ENCODE data around the gene SLC25A13. TPM values are rescaled to one million over a fixed set of nuclear protein-coding genes. Genes with fewer than 3 reads are reported as not detected.

The SLC25A13 gene
- total RNA-seq, 1 experiment from 2014 or later = 71.7 TPM

GRCh38 chr7:96331775-96332174, 9.9 kb upstream of the SLC25A13 start:
- no peak overlapping the region for H4K8ac ChIP-seq (replicated peaks; ENCODE audit: insufficient read length, low read depth, low read length)
- no peak for TF ChIP-seq CTCF (conservative IDR thresholded peaks at IDR 0.05)
- no peaks in the 10 kb centered on the region for H3K4me1 ChIP-seq (ENCODE audit: insufficient read depth, low read length)
- H3K23me2 ChIP-seq (ENCODE audit: insufficient read length, low read depth, low read length, poor library complexity, severe bottlenecking) = no peaks in the 10 kb centered on the region
- Mint-ChIP-seq H3K27ac (no peak overlapping the region), H3K9me3 (no peaks in the 10 kb centered on the region; a peak in 1 of 5 replicates), H3K4me3 (no peak overlapping the region), H3K27me3 (ENCODE audit: low read depth) (peaks cover 14% of the 10 kb centered on the region), H3K36me3 (ENCODE audit: insufficient read depth in 1 of 3, low read depth in 3 of 3) (peaks cover 0 to 3% (median 0%) of the 10 kb centered on the region in 3 experiments; a peak in 1 of 7 replicates), H3K4me1 (peaks cover 0 to 6% of the 10 kb centered on the region in 2 experiments; a peak in 2 of 4 replicates)
- WGBS (ENCODE audit: extremely low coverage, insufficient read length, low lambda C conversion rate) = no CpG with 5 or more reads among the region's 3 CpGs
- no peak overlapping the region for H2BK120ac ChIP-seq (ENCODE audit: low read depth, low read length, poor library complexity, severe bottlenecking)
- H2BK12ac ChIP-seq (ENCODE audit: insufficient read length, low read depth, low read length) = no peak overlapping the region
- no peak overlapping the region for H3K56ac ChIP-seq (ENCODE audit: insufficient read length, low read depth, low read length)
- no peak overlapping the region for H3K18ac ChIP-seq (ENCODE audit: insufficient read length, low read depth, low read length)
- no peak overlapping the region for H2BK15ac ChIP-seq (ENCODE audit: low read depth, low read length)
- H3K14ac ChIP-seq (ENCODE audit: insufficient read depth, low read length) = no peak overlapping the region
- no peak overlapping the region for H2AK5ac ChIP-seq (ENCODE audit: insufficient read length, low read length)
- no peak overlapping the region for H2BK5ac ChIP-seq (ENCODE audit: insufficient read length, low read length)
- H3K9me3 ChIP-seq (ENCODE audit: control insufficient read depth, low read depth, low read length) = no peaks in the 10 kb centered on the region
- no peaks in the 10 kb centered on the region for H3K79me1 ChIP-seq (ENCODE audit: insufficient read depth, low read depth, low read length, poor library complexity, severe bottlenecking)
- no peak overlapping the region for H3K9ac ChIP-seq (ENCODE audit: extremely low read depth, insufficient read length, low read length)
- H3K23ac ChIP-seq (ENCODE audit: insufficient read length, low read depth, low read length) = no peak overlapping the region
- H4K5ac ChIP-seq (ENCODE audit: insufficient read length, low read depth, low read length) = no peak overlapping the region
- H3K27ac ChIP-seq (ENCODE audit: insufficient read length, low read depth, low read length) = no peak overlapping the region
- no peak overlapping the region for H3K4ac ChIP-seq (ENCODE audit: low read depth, low read length)
- H4K91ac ChIP-seq (ENCODE audit: insufficient read length, low read depth, low read length) = no peak overlapping the region
- no peaks in the 10 kb centered on the region for H4K20me1 ChIP-seq (ENCODE audit: control insufficient read depth, insufficient read depth, insufficient read length)
- H3K4me2 ChIP-seq (ENCODE audit: insufficient read depth, insufficient read length, low read length) = no peak overlapping the region
- H2AFZ ChIP-seq (ENCODE audit: low read length) = no peak overlapping the region
- H3K27me3 ChIP-seq (ENCODE audit: insufficient read depth, low read length) = no peaks in the 10 kb centered on the region
- no peak overlapping the region for H2BK20ac ChIP-seq (ENCODE audit: low read depth, low read length, poor library complexity, severe bottlenecking)
- H3T11ph ChIP-seq (ENCODE audit: low read length) = no peak overlapping the region
- H3K79me2 ChIP-seq (ENCODE audit: insufficient read depth, low read length) = no peaks in the 10 kb centered on the region
- no peak for DNase-seq

All from H9 (cell line).